ENCODE results near the gene DYNLT3.

Gene DYNLT3

GRCh38 chrX:37883196-37883595 is 35.8 kb upstream of the DYNLT3 start:
- no peak for DNase-seq (ENCODE audit: low read depth)
- no peak for TF ChIP-seq CTCF (IDR thresholded peaks at IDR 0.05; ENCODE audit: insufficient read depth, low read depth, low read length, missing control alignments)

GRCh38 chrX:37879692-37880091 is 32.3 kb upstream of the DYNLT3 start:
- DNase-seq (ENCODE audit: low read depth) = no peak
- no peak for TF ChIP-seq CTCF (IDR thresholded peaks at IDR 0.05; ENCODE audit: insufficient read depth, low read depth, low read length, missing control alignments)
- no peak overlapping the region for H3K4me3 ChIP-seq (ENCODE audit: low read depth, low read length)

More at GRCh38 chrX:37883196-37883595, 35.8 kb upstream of the DYNLT3 start:
- no peak overlapping the region for H3K4me3 ChIP-seq (ENCODE audit: low read depth, low read length)

- no peak for DNase-seq (ENCODE audit: low read depth)
- no peak overlapping the region for H3K4me3 ChIP-seq (ENCODE audit: low read depth, low read length)
- TF ChIP-seq CTCF (IDR thresholded peaks at IDR 0.05; ENCODE audit: insufficient read depth, low read depth, low read length, missing control alignments) = no peak
These were observed 29.3 kb upstream of the DYNLT3 start for GRCh38 chrX:37876716-37877115.

- TF ChIP-seq CTCF (IDR thresholded peaks at IDR 0.05; ENCODE audit: insufficient read depth, low read depth, low read length, missing control alignments) = no peak
- no peak for DNase-seq (ENCODE audit: low read depth)
- no peak overlapping the region for H3K4me3 ChIP-seq (ENCODE audit: low read depth, low read length)
These were observed 28.3 kb upstream of the DYNLT3 start for GRCh38 chrX:37875675-37876074.

GRCh38 chrX:37873220-37873619 is 25.8 kb upstream of the DYNLT3 start:
- no peak for TF ChIP-seq CTCF (IDR thresholded peaks at IDR 0.05; ENCODE audit: insufficient read depth, low read depth, low read length, missing control alignments)
- no peak for DNase-seq (ENCODE audit: low read depth)
- H3K4me3 ChIP-seq (ENCODE audit: low read depth, low read length) = no peak overlapping the region

GRCh38 chrX:37872303-37872655 is 24.9 kb upstream of the DYNLT3 start:
- no peak for DNase-seq (ENCODE audit: low read depth)
- no peak overlapping the region for H3K4me3 ChIP-seq (ENCODE audit: low read depth, low read length)
- TF ChIP-seq CTCF (IDR thresholded peaks at IDR 0.05; ENCODE audit: insufficient read depth, low read depth, low read length, missing control alignments) = no peak

GRCh38 chrX:37871626-37872302 is 24.4 kb upstream of the DYNLT3 start:
- no peak overlapping the region for H3K4me3 ChIP-seq (ENCODE audit: low read depth, low read length)
- DNase-seq (ENCODE audit: low read depth) = no peak
- TF ChIP-seq CTCF (IDR thresholded peaks at IDR 0.05; ENCODE audit: insufficient read depth, low read depth, low read length, missing control alignments) = no peak
